Islet of Langerhans (tissue), 1 donor: ENCODE results near the gene GPBP1.
"Not testable (repeated sequence)": the region's sequence is repeated elsewhere in the genome, so short reads cannot be mapped to it uniquely, and the experiment has no call there.

Source experiments
- FAIRE-seq: peaks from one replicate; lab custom pipeline; 2011; peaks lifted over from hg19 to GRCh38; lab: Jason Lieb, UNC

GPBP1 gene

DNA sequence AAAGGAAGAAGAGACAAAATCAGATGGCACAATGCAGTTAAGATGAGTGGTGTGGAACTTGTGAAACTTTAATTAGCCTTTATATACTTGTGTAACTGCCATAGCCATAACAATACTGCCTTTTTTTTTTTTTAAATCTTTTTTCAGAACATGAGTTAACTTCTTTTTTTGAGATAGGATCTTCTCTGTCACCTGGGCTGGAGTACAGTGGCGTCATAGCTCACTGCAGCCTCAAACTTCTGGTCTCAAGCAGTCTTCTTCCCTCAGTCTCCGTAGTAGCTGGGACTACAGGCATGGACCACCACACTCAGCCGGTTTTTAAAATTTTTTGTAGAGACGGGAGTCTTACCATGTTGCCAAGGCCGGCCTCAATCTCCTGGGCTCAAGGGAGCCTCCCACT, 37.2 kb downstream of the GPBP1 start:
- no peak for FAIRE-seq

DNA sequence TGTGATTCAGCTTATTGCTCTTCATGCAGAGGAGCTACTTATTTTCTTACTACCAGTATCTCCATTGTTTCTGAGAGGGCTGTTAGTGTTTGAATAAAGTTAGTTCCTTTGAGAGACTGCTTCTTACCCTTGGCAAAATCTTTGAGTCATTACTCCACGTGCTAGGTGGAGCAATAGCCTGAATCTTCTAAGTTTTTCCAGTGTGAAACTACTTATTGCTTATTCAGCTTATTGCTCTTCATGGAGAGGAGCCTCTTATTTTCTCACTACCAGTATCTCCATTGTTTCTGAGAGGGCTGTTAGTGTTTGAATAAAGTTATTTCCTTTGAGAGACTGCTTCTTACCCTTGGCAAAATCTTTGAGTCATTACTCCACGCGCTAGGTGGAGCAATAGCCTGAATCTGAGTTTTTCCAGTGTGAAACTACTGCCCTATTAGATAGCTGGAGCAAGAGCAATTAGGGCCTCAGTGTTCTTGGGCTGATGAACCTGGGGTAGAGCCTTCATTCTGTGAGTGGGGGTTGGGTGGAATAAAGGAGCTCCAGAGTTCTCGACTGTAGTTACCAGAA, 41.9 kb downstream of the GPBP1 start:
- no peak for FAIRE-seq

DNA sequence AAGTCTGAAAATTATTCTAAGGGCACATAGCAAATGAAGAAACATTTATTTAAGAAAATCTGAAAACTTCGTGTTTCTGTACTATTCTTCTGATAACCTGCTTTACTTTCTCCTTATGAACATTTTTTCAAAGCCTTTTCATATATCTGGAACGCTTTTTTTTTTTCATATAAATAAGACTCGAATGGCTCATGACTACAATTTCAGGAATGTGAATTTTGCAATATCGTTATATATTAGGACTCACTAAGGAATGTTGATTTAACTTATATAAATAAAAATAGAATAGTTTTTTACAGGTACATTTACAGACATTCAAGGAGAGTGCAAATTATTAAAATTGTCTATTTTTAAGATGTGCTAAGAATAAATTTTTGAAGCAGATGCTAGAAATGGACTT, 42.9 kb downstream of the GPBP1 start:
- peak; percentile 38 for FAIRE-seq

DNA sequence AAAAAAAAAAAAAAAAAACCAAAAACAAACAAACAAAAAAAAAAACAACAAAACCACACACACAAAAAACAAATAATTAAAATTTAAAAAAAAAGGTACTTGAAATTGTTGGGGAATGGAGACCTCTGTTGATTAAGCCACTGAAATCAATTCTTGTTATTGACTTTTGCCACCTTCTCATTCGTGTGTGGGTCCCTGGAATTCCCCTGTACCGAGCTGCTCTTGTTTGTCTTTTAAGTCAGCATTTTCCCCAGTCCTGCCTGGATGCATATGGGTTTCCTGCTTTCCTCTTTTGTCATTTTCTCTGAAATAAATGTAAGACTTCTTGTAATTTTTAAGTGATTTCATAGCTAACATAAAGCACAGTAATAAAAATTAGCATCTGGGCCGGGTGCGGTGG, 45.5 kb downstream of the GPBP1 start:
- no peak for FAIRE-seq

DNA sequence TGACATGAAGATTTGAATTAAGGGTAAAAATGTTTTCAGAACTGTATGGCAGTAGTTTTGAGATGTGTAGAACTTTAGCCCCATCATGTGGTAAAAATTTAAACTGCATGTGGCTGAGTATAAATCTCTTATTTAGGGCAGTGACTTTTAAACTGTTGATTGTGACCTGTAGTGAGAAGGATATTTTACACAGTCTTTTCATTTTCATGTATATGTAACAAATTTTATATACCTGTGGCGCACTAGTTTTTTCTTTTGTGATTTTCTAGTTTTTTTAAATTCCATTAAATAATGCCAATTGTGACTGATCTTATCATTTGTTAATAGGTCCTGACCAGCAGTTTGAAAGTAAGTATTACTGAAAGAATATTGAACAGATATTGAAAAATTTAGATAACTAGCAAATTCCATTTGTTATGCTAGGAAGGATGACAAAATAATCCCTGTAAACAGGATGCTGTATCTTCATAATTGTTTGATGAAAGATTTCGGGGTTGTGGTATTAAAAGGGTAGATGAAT, 47.2 kb downstream of the GPBP1 start:
- peak; percentile 98 for FAIRE-seq

DNA sequence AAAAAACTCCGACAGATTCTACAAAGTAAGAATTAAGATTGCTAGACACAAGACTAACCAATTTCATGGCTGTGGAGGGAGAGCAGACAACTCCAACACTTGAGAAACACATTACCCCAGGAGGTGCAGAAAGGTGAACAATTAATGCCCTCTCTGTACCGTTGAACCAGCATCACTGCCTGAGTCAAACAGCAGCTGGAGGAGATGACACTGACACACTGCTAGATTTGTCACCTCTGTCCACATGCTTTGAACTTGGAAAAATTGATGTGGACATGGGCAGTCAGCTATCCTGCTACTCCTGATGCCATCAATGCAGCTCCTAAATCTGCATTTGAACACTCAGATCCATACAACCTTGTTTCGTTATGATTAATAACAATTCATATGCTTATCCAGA, 51.7 kb downstream of the GPBP1 start:
- FAIRE-seq, result no peak

DNA sequence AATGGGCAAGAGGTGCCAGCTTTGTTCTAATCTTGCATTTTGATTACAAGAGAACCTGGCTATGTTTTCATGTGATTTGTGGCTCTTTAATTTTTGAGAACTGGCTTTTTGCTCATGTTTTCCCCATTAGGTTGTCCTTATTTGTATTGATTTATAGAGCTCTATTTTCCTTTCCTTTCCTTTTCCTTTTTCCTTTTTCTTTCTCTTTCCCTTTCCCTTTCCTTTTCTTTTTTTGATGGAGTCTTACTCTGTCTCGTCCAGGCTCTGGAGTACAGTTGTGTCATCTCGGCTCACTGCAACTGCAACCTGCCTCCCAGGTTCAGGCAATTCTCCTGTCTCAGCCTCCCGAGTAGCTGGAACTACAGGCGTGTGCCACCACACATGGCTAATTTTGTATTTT, 55.5 kb downstream of the GPBP1 start:
- FAIRE-seq, result no peak

DNA sequence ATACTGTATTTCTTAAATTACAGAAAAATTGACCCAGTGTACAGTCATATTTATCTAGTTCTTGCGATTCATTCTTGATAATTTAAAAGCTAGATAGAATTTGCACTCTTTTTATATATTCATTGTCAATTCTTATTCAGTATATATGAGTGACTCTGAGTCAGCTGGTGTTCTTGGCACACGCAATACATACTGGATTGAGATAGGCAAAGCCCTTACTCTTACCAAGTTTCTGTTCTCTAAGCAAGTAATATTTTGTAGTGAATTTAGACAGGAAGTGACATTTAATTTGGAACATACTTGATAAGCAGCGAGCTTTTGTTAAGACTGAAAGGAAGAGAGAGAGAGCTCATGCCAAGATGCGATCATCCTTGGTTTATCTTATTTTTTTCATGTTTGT, 57.7 kb downstream of the GPBP1 start:
- no peak for FAIRE-seq

DNA sequence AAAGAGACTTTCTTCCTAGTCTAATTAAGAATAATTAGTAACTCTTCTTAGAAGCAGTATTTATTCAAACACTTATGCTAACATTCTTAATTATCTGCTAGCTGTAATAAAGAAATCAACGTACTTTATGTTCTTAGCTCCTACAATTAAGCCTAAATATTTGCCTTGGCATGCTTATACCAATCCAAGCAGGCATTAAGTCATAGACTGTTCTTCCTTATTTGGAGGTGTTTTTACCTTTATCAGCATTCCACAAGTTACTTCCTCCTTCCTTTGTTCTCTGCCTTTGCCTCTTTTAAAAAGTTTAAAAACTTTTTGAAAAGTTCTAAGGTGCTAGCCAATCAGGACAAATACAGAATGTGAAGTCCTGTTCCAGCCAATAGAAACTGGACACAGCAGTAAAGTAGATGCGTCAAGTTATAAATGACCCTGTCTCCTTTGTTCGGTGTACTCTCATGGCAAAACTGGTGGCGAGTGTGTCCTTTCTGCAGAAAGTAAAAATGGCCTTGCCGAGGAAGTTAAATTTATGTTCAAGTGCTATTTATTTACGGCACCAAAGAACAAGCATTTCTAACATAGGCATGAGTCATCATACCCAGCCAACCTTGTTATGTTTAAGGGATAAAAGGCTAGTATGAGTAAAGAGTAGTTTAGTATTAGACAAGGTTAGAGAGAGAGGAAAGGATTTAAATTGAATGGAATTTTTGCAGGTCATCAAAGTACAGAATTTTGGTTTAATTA, 58.6 kb downstream of the GPBP1 start:
- peak; percentile 38 for FAIRE-seq

DNA sequence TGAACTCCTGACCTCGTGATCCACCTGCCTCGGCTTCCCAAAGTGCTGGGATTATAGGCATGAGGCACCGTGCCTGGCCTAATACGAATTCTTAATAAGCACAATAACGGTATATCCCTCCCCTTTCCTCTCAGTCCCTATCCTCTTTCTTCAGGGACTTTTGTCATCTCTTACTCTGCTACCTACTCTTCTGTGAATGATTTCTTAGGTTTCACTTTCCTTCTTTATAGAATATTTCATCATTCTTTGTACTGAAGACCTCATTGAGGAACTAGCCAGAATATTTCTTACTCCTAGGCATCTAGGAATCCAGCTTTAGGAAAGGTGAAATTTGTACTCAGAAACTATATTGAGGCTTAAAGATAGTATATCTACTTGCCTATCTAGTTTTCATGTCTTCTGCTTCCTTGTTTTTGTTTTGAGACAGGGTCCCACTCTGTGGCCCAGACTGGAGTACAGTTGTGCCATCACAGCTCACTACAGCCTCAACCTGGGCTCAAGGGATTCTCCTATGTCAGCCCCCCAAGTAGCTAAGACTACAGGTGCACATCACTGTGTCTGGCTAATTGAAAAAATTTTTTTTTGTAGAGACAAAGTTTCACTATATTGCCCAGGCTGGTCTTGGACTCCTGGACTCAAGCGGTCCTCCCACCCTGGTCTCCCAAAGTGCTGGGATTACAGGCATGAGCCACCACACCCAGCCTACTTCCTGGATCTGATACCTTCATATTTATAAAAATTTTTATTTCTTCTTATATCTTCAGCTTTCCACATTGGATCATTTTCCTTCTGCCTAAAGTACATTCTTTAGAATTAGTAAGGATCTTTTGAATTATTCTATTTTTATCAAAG, 69.7 kb downstream of the GPBP1 start:
- FAIRE-seq, result no peak

DNA sequence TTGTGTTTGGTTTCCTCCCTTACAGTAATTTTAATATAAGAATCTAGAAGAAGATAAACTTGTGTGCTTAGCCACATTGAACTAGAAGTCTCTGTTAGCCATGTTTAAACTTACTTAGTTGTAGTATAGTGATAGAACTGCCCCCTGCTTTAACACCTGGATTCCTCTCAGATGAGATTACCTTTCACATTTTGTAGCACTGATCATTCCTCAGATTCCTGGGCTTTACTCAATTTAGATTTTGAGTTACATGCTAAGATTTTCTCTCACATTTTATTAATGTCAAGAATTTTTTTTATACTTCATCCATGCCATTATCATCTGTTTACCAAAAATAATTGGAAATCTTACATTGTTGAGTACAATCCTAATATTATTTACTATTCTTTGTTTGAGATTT, 70.5 kb downstream of the GPBP1 start:
- peak; percentile 47 for FAIRE-seq

DNA sequence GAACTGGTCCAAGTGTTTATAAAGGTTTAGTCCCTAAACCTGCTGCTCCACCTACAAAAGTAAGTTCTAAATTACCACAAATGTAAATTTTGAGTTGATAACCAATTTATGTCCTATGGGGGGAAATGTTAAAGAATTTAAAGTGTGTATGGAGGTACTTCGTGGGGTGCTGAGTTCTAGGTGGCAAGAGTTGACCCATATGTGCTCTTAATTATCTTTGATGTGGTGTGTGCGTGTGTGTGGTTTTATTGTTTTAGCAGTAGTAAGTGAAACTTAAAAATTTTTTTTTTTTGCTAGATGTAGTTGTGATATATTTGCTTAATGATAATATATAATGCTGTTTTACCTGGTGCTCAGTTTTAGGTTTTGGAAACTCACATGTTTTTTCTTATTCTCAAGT, 72.6 kb downstream of the GPBP1 start:
- peak; percentile 27 for FAIRE-seq

DNA sequence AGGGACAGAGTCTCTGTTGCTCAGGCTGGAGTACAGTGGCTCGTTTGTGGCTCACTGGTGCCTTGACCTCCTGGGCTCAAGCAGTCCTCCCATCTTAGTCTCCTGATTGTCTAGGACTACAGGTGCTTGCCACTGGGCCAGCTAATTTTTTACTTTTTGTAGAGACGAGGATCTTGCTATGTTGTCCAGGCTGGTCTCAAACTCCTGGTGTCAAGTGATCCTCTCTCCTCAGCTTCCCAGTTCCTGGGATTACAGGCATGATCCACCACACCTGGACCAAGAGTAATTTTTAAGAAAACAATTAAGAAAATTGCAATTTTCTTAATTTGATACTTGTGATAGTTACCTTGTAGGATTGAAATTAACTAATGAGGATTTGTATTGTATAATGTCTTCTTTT, 73.9 kb downstream of the GPBP1 start:
- no peak for FAIRE-seq

DNA sequence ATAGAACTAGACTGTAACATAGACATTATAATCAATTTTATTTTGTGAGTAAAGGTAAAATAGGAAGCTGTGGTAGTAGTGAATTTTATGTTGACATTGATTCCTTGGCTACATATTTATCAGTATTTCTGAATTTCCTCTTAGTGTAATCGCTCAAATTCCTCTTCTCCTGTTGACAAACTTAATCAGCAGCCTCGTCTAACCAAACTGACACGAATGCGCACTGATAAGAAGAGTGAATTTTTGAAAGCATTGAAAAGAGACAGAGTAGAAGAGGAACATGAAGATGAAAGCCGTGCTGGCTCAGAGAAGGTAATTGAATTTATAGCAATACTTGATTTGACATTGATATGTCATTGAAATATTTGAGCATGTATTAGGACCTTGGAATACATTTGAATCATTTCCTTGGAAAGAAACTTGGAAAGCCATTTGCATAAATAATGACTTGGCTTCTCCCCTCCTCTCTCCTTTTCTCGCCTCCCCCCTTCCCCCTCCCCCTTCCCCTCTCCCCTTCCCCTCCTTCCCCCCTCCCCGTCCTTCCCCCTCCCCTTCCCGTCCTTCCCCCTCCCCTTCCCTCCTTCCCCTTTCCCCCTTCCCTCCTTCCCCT, 75.5 kb downstream of the GPBP1 start:
- peak; percentile 65 for FAIRE-seq

DNA sequence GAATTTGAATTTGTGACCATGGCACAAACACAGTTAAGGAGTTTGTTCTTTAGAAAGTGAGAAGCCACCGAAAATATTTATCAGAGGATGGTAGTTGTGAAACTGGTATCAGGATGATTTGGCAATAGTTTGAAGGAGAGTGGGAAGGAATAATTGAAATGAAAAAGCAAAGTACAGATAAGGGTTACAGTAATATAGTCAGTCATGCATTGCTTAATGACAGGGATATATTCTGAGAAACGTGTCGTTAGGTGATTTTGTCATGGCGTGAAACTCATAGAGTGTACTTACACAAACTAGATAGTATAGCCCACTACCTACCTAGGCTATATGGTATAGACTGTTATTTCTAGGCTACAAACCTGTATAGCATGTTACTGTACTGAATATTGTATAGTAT, 84.2 kb downstream of the GPBP1 start:
- FAIRE-seq, result no peak

DNA sequence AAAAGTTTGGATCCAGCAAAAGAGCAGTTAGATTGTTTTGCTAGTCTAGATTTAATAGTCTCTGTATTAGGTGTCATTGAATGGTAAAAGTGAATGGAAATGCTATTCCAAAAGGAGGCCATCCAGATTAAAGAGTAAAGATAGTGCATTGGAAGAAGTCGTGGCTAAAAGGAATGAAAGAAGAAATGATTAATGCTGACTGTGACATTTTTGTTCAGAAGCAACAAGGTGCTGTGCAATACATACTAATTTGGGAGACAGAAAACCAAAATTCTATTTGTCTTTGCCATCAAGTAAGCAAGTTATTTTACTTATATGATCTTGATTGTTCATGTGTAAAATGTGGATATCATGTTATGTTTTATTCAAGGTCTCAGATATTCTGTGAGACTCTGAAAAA, 85.1 kb downstream of the GPBP1 start:
- no peak for FAIRE-seq

DNA sequence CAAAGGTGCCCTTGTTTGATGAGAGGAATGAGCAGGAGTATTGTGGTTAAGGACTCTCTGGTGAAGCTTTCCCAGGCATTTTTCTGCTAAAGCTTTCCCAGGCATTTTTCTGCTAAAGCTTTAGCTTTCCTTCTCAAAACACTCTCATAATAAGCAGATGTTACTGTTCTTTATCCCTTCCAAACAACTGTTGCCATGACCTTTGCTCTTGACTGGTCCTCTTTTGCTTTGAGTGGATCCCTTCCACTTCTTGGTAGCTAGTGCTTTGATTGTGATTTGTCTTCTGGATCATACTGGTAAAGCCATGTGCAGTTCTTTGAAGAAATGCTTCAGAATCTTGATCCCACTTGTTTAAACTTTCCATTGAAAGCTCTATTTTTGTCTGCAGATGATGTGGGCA, 85.8 kb downstream of the GPBP1 start:
- FAIRE-seq, result no peak

DNA sequence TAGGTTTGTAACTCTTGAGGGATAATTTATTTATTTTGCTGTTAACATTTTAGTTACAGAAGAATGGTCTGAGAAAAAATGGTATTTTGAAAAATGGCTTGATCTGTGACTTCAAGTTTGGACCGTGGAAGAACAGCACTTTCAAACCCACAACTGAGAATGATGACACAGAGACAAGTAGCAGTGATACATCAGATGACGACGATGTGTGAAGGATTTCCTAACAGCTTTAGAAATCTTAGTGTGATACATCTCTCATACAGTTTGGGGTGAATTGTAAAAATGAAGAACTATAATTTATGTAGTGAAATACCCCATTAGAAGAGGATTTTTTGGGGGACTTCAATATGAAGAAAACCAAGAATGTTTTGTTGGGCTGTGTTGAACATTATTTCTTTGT, 88.7 kb downstream of the GPBP1 start:
- FAIRE-seq, result no peak

DNA sequence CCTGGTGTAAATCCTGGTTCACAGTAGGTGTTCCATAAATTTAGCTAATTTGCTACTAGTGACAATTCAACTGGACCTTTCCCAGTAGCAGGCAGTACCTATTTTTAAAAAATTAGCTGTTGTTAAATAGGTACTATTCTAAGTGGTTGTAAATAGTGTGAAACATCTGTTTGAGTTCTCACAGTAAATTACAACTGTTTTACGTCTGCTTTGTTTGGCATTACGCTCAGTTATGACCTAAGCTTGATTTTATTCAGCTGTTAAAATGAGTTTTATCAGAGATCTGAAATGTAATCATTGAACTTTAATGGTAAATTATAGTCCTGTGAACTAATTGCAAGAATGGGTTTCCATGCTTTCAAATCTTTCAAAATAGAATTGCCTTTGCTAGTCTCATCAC, 93.9 kb downstream of the GPBP1 start:
- FAIRE-seq, result no peak

DNA sequence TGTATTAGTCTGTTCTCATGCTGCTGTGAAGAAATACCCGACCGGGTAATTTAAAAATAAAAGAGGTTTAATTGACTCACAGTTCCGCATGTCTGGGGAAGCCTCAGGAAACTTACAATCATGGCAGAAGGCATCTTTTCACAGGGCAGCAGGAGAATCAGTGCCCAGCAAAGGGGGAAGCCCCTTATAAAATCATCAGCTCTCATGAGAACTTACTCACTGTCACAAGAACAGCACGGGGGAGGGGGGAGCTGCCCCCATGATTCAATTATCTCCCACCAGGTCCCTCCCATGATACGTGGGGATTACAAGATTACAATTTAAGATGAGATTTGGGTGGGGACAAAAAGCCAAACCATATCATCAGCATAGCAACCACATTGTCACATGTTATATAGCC, 102.5 kb downstream of the GPBP1 start:
- FAIRE-seq, result no peak

DNA sequence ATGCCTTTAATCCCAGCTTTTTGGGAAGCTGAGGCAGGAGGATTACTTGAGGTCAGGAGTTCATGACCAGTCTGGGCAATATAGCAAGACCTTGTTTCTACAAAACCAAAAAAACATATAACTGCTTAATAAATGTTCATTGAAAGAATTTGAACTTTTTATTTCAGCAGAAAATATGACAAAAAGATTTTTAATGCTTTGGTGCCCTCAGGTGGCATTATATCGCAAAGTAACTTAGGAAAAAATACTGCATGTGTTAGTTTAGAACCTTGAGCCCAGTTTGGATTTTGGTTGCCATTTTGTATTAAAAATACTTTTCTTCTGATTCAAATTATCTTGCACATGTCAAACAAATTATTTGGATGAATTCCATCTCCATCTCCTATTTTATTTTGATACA, 103.2 kb downstream of the GPBP1 start:
- no peak for FAIRE-seq

DNA sequence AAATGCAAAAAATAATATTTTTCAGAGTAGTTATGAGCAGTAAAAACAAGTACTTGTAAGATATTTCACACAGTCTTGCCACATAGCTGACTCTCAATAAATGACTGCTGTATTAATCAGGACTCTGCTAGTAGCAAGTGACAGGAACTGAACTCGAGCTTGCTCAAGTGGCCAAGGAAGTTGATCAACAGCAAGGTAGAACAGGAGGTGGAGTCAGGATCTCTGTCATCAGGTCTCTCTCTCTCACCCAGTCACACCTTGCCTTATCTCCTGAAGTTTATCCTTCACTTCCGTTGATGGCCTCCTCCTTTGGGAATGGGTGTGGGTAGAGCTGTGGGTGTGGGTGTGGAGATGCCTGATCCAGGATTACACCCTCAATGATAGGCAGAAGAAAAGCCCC, 107.0 kb downstream of the GPBP1 start:
- no peak for FAIRE-seq

DNA sequence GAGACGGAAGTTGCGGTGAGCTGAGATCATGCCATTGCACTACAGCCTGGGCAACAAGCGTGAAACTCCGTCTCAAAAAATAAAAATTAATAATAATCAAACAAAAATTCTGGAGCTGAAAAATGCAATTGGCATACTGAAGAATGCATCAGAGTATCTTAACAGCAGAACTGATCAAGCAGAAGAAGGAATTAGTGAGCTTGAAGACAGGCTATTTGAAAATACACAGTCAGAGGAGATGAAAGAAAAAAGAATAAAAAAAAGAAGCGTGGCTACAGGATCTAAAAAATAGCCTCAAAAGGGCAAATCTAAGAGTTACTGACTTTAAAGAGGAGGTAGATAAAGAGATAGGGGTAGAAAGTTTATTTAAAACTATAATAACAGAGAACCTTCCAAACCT, 111.2 kb downstream of the GPBP1 start:
- not testable (repeated sequence) for FAIRE-seq
